Measurements from ENCODE around the gene BIRC3. TPM values are rescaled to one million over a fixed set of nuclear protein-coding genes. Genes with fewer than 3 reads are reported as not detected.

BIRC3 gene
- total and polyA plus RNA-seq, 2 of the 8 experiments (the other 6 are each of a cell fraction or from before 2014, with no cell fraction given): 0.08 to 0.20 TPM

- TF ChIP-seq KDM5A (IDR thresholded peaks at IDR 0.05; ENCODE audit: low read length): no peak
- TF ChIP-seq BCL11A (IDR thresholded peaks at IDR 0.05; ENCODE audit: low read depth in 2 of 2, low read length in 2 of 2): no peak
- TF ChIP-seq CBX8 (IDR thresholded peaks at IDR 0.05; ENCODE audit: borderline replicate concordance, low read depth, low read length): no peak
- TF ChIP-seq USF2 (IDR thresholded peaks at IDR 0.05; ENCODE audit: low read length): no peak
- no peak for TF ChIP-seq RXRA (IDR thresholded peaks at IDR 0.05; ENCODE audit: insufficient read depth, low read depth, low read length)
Measured at GRCh38 chr11:102312667-102313066, 4.6 kb upstream of the BIRC3 start (continued).
